SW480 (cell line): ENCODE data around the gene SRP14.

Experiments
- DNase-seq: peaks from one replicate; pipeline ENCODE4 v3.0.0-alpha.2; 2016; ENCODE audit warnings: low spot score

Gene SRP14

GRCh38 chr15:40067921-40068624 is 29.1 kb upstream of the SRP14 start:
- DNase-seq: no peak

- DNase-seq: no peak
These were observed 27.6 kb upstream of the SRP14 start for GRCh38 chr15:40066589-40066988.

GRCh38 chr15:40065166-40065565 is 26.2 kb upstream of the SRP14 start:
- DNase-seq: no peak

GRCh38 chr15:40064231-40064894 is 25.4 kb upstream of the SRP14 start:
- no peak for DNase-seq

GRCh38 chr15:40063563-40064011 is 24.6 kb upstream of the SRP14 start:
- DNase-seq: no peak

GRCh38 chr15:40062816-40063562 is 24.0 kb upstream of the SRP14 start:
- no peak for DNase-seq

- DNase-seq: no peak
These were observed 22.4 kb upstream of the SRP14 start for GRCh38 chr15:40061212-40061901.

- no peak for DNase-seq
These were observed 21.4 kb upstream of the SRP14 start for GRCh38 chr15:40060236-40060961.

GRCh38 chr15:40059821-40060220 is 20.8 kb upstream of the SRP14 start:
- DNase-seq: no peak

GRCh38 chr15:40058476-40059140 is 19.6 kb upstream of the SRP14 start:
- no peak for DNase-seq

- no peak for DNase-seq
These were observed 16.8 kb upstream of the SRP14 start for GRCh38 chr15:40055576-40056293.

- peak; percentile 23 for DNase-seq
These were observed 16.0 kb upstream of the SRP14 start for GRCh38 chr15:40054855-40055575.

- DNase-seq: no peak
These were observed 15.5 kb upstream of the SRP14 start for GRCh38 chr15:40054605-40054854.

- no peak for DNase-seq
These were observed 15.0 kb upstream of the SRP14 start for GRCh38 chr15:40053831-40054604.

GRCh38 chr15:40053079-40053830 is 14.3 kb upstream of the SRP14 start:
- no peak for DNase-seq

GRCh38 chr15:40052604-40053003 is 13.6 kb upstream of the SRP14 start:
- no peak for DNase-seq

GRCh38 chr15:40051616-40052415 is 12.8 kb upstream of the SRP14 start:
- no peak for DNase-seq
